PC-9 (cell line): ENCODE data around the gene NTM. TPM values are rescaled to one million over a fixed set of nuclear protein-coding genes. Genes with fewer than 3 reads are reported as not detected.

Source experiments
- BruUV-seq: library from RNA; stranded (reverse); fragments of 400-500 nt; replicated peaks from 2 replicates; lab custom pipeline; 2021; lab: Mats Ljungman, UMichigan
- CTCF ChIA-PET: fragments of 300-600 bp; sonication (Branson Sonifier 250); formaldehyde crosslinking; loops from one replicate; lab custom pipeline; 2022; ENCODE audit warnings: antibody characterized with exemption; lab: Charles Lee
- POLR2A ChIA-PET: fragments of 300-600 bp; sonication (Branson Sonifier 250); formaldehyde crosslinking; loops from one replicate; lab custom pipeline; 2022; ENCODE audit warnings: antibody characterized with exemption; ENCODE audit not compliant: unreplicated experiment; lab: Charles Lee
- DNase-seq, 2 experiments: peaks; one replicate each; pipeline versions ENCODE4 v3.0.0 to v3.0.0-alpha.2; 2015 to 2022; ENCODE audit warnings: mixed read lengths in 1 of 2
- H2AFZ ChIP-seq: fragments of 200-600 bp; sonication (generic); 2 replicates; pipeline ENCODE4 v1.8.1; 2017; ENCODE audit warnings: antibody characterized with exemption
- H3F3A ChIP-seq: fragments of 200-600 bp; sonication (generic); 2 replicates; pipeline ENCODE4 v1.8.1; 2017; ENCODE audit warnings: antibody characterized with exemption, mild to moderate bottlenecking, low read depth; ENCODE audit not compliant: insufficient read depth
- H3K27ac ChIP-seq: fragments of 200-600 bp; sonication (generic); 2 replicates; pipeline ENCODE4 v1.6.1; 2016; ENCODE audit warnings: mixed run types
- H3K27me3 ChIP-seq: fragments of 200-600 bp; sonication (generic); 2 replicates; pipeline ENCODE4 v1.6.1; 2016; ENCODE audit warnings: low read depth, mixed run types; ENCODE audit not compliant: insufficient read depth
- H3K36me3 ChIP-seq: fragments of 200-600 bp; sonication (generic); 2 replicates; pipeline ENCODE4 v1.6.1; 2016; ENCODE audit warnings: low read depth, mixed run types
- H3K4me1 ChIP-seq: fragments of 200-600 bp; sonication (generic); replicated peaks from 2 replicates; pipeline ENCODE4 v1.6.1; 2016; ENCODE audit warnings: mixed run types; ENCODE audit not compliant: insufficient read depth
- H3K4me2 ChIP-seq: fragments of 200-600 bp; sonication (generic); 2 replicates; pipeline ENCODE4 v1.6.1; 2017; ENCODE audit warnings: mixed run types
- H3K4me3 ChIP-seq: fragments of 200-600 bp; sonication (generic); 2 replicates; pipeline ENCODE4 v1.6.1; 2016; ENCODE audit warnings: mixed run types
- H3K79me2 ChIP-seq: fragments of 200-600 bp; sonication (generic); 2 replicates; pipeline ENCODE4 v1.6.1; 2017; ENCODE audit warnings: low read depth, mixed run types
- H3K9me2 ChIP-seq: fragments of 200-600 bp; sonication (generic); 2 replicates; pipeline ENCODE4 v1.8.1; 2017; ENCODE audit warnings: mild to moderate bottlenecking; ENCODE audit not compliant: insufficient read depth
- H3K9me3 ChIP-seq: fragments of 200-600 bp; sonication (generic); 2 replicates; pipeline ENCODE4 v1.8.1; 2016; ENCODE audit warnings: low read depth; ENCODE audit not compliant: insufficient read depth
- H4K20me1 ChIP-seq: fragments of 200-600 bp; sonication (generic); 2 replicates; pipeline ENCODE4 v1.8.1; 2017; ENCODE audit not compliant: insufficient read depth
- CTCF ChIP-seq: fragments of 200-600 bp; sonication (generic); conservative IDR thresholded peaks from 2 replicates; pipeline ENCODE4 v1.6.1; 2017; ENCODE audit warnings: mixed run types, antibody characterized with exemption, mild to moderate bottlenecking, moderate library complexity
- EZH2 ChIP-seq: fragments of 200-600 bp; sonication (generic); IDR thresholded peaks from 2 replicates; pipeline ENCODE4 v1.8.0; 2017; ENCODE audit warnings: antibody characterized with exemption, low read depth
- intact Hi-C: fragments of 100-400 bp; cut with micrococcal nuclease; formaldehyde crosslinking; loops from one replicate; pipeline ENCODE4 v1.10.0; 2022; ENCODE audit not compliant: unreplicated experiment
- total RNA-seq: library from RNA; stranded (reverse); gene quantifications from 2 replicates; pipeline ENCODE4 v1.2.3, GENCODE V29; 2021

Gene NTM
- total RNA-seq, 1 experiment from 2014 or later = not detected

DNA sequence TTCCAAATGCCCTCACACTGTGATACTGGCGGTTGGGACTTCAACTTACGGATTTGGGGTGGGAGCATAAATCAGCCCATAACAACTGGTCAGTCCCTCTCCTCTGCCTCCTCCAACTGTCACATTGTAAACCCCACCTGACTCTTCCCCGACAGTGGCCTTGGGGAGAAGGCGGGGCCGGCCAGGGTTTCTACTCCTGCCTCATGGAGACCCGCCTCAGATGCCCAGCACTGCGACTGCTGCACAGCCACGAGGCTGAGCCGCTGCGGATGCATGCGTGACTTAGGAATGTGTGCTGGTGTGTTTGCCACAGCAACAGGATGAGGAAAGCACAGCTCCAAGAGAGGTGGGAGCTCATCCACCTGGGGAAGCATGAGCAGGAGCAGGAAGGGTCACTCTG lies 914.2 kb downstream of the NTM start:
- BruUV-seq = no TSS peak
- CTCF ChIA-PET = no interaction called here
- no peak overlapping the region for H3K4me3 ChIP-seq
- no peak overlapping the region for H3K27ac ChIP-seq
- H3F3A ChIP-seq = no peaks in the 10 kb centered on the region
- H3K4me2 ChIP-seq = no peak overlapping the region
- no peak overlapping the region for H2AFZ ChIP-seq
- DNase-seq = no peak
- H3K4me1 ChIP-seq = no peaks in the 10 kb centered on the region
- H4K20me1 ChIP-seq = no peaks in the 10 kb centered on the region
- no peaks in the 10 kb centered on the region for H3K36me3 ChIP-seq
- H3K27me3 ChIP-seq = peaks cover 2% of the 10 kb centered on the region; the same call in 1 of the 2 replicates
- POLR2A ChIA-PET = no interaction called here
- no peaks in the 10 kb centered on the region for H3K9me2 ChIP-seq
- no peaks in the 10 kb centered on the region for H3K79me2 ChIP-seq
- H3K9me3 ChIP-seq = no peaks in the 10 kb centered on the region
- intact Hi-C loops = no loop called here
- TF ChIP-seq EZH2 (no peak), CTCF (no peak)

DNA sequence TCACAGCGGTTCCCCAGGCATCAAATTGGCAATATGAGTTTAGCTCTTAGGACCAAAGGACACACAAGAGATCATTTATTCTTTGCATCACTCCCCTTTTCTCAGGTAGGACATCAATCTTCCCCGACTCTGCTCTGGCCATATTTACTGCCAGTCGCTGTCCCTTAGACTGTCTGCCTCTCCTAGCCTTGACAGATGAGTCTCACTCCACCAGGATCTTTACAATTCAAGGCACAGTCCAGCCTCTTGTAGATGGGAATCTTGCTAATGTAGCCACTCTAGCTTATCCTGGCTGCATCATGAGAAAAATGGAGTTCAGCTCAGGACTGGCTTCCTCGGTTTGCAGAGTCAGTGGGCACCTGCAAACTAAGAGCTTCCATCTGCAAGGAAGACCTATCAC lies 915.2 kb downstream of the NTM start:
- no peak overlapping the region for H3K27ac ChIP-seq
- H2AFZ ChIP-seq = no peak overlapping the region
- peaks cover 5% of the 10 kb centered on the region; the same call in 1 of the 2 replicates for H3K27me3 ChIP-seq
- H3K4me2 ChIP-seq = no peak overlapping the region
- H3K4me1 ChIP-seq = no peaks in the 10 kb centered on the region
- H4K20me1 ChIP-seq = no peaks in the 10 kb centered on the region
- H3K9me2 ChIP-seq = no peaks in the 10 kb centered on the region
- ChIA-PET POLR2A (no interaction called here), CTCF (no interaction called here)
- DNase-seq = no peak
- H3K4me3 ChIP-seq = no peak overlapping the region
- no TSS peak for BruUV-seq
- intact Hi-C loops = no loop called here
- H3K36me3 ChIP-seq = no peaks in the 10 kb centered on the region
- TF ChIP-seq CTCF = no peak
- no peak for TF ChIP-seq EZH2
- no peaks in the 10 kb centered on the region for H3K9me3 ChIP-seq
- H3F3A ChIP-seq = no peaks in the 10 kb centered on the region
- H3K79me2 ChIP-seq = no peaks in the 10 kb centered on the region

GRCh38 chr11:132286106-132286505 lies 915.7 kb downstream of the NTM start:
- Histone ChIP-seq H3K9me2 (no peaks in the 10 kb centered on the region), H2AFZ (no peak overlapping the region), H3K27ac (no peak overlapping the region), H3K27me3 (peaks cover 5% of the 10 kb centered on the region; the same call in 1 of the 2 replicates), H4K20me1 (no peaks in the 10 kb centered on the region), H3K4me2 (no peak overlapping the region), H3K4me3 (no peak overlapping the region), H3F3A (no peaks in the 10 kb centered on the region), H3K4me1 (no peaks in the 10 kb centered on the region), H3K36me3 (no peaks in the 10 kb centered on the region), H3K79me2 (no peaks in the 10 kb centered on the region), H3K9me3 (no peaks in the 10 kb centered on the region)
- ChIA-PET CTCF (no interaction called here), POLR2A (no interaction called here)
- no TSS peak for BruUV-seq
- no peak for DNase-seq
- intact Hi-C loops = no loop called here
- TF ChIP-seq EZH2 = no peak
- no peak for TF ChIP-seq CTCF
